Neural crest cell (in vitro differentiated cells): ENCODE results near the gene TGM5. TPM values are rescaled to one million over a fixed set of nuclear protein-coding genes. Genes with fewer than 3 reads are reported as not detected.
A peak's percentile ranks its signal among the peaks of the same experiment; 100 is the strongest.

Experiments
- DNase-seq: peaks from one replicate; pipeline ENCODE4 v3.0.0; 2021; ENCODE audit warnings: low read depth, mixed read lengths, low spot score
- H3K27ac Mint-ChIP-seq: one replicate; pipeline ENCODE4 v1.8.0; 2021; ENCODE audit warnings: mild to moderate bottlenecking, mixed read lengths; ENCODE audit not compliant: unreplicated experiment
- H3K27me3 Mint-ChIP-seq: 2 replicates; pipeline ENCODE4 v1.8.0; 2021; ENCODE audit warnings: low read depth, mild to moderate bottlenecking, mixed read lengths
- H3K36me3 Mint-ChIP-seq: 2 replicates; pipeline ENCODE4 v1.8.0; 2021; ENCODE audit warnings: low read depth, mild to moderate bottlenecking, mixed read lengths
- H3K4me1 Mint-ChIP-seq: 2 replicates; pipeline ENCODE4 v1.8.0; 2021; ENCODE audit warnings: mixed read lengths
- H3K4me3 Mint-ChIP-seq: one replicate; pipeline ENCODE4 v1.8.0; 2021; ENCODE audit warnings: mild to moderate bottlenecking, mixed read lengths
- H3K9me3 Mint-ChIP-seq: 2 replicates; pipeline ENCODE4 v1.8.0; 2021; ENCODE audit warnings: mixed read lengths
- total RNA-seq: library from RNA; stranded (reverse); gene quantifications from 2 replicates; pipeline ENCODE4 v1.2.1, GENCODE V29; 2021
- TF ChIP-seq, protein P1 (sequence below): fragments of 200-600 bp; sonication (generic); conservative IDR thresholded peaks from 2 replicates; pipeline ENCODE4 v1.5.0; 2021; ENCODE audit warnings: antibody characterized with exemption, mild to moderate bottlenecking

TGM5 gene
- total RNA-seq, 1 donor from 2014 or later, result not detected

DNA sequence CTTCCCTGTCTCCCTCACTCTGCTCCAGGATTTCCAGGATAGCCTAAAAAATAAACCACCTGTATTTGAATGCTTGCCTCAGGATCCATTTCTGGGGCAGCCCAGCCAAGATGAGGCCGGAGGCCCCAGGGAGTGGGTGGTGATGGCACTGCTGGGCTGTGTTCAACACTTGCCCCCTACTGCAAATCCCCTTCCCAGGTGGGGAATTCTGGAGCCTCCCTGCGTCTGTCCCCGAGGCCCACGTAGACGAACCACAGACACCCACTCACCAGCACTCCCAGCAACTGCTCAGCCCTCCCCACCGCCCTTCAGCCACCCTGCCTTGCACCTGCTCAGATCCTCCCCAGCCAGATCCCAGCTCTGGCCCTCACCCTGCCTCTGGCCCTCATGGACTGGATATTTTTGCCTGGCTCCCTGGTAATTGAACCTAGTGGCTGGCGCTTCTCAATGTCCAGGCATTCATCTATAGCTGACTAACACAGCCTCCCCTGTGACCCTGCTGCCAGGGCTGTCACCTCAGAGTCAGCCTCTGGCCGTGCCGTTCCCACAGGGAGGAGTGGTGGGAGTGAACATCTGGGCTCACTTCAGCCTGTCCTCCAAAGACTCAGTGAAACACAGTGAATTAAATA is 28.8 kb downstream of the TGM5 start:
- DNase-seq, result no peak

DNA sequence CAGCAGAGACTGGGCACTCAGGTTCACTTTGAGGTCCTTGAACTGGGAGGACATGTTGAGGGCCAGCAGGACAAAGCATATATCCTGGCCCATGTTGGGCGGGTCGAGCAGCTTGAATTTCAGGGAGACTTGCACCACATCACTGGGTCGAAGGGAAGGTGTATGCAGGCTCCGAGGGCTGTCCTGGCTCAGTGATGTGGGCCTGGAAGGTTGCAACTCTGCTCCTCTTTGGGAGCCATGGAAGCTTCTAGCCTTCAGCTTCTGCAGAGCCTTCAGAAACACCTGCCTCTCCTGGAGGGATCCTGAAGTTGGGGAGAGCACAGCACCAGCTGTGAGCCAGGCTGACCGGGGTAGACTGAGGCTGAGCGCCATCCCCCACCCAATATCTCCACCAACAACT is 31.2 kb downstream of the TGM5 start:
- DNase-seq, result no peak
- peaks cover 3% of the 10 kb centered on the region for H3K27me3 Mint-ChIP-seq
- peaks cover 2% of the 10 kb centered on the region for H3K9me3 Mint-ChIP-seq
- H3K4me3 Mint-ChIP-seq, result no peak overlapping the region
- H3K36me3 Mint-ChIP-seq, result no peaks in the 10 kb centered on the region
- TF ChIP-seq, protein P1, sequence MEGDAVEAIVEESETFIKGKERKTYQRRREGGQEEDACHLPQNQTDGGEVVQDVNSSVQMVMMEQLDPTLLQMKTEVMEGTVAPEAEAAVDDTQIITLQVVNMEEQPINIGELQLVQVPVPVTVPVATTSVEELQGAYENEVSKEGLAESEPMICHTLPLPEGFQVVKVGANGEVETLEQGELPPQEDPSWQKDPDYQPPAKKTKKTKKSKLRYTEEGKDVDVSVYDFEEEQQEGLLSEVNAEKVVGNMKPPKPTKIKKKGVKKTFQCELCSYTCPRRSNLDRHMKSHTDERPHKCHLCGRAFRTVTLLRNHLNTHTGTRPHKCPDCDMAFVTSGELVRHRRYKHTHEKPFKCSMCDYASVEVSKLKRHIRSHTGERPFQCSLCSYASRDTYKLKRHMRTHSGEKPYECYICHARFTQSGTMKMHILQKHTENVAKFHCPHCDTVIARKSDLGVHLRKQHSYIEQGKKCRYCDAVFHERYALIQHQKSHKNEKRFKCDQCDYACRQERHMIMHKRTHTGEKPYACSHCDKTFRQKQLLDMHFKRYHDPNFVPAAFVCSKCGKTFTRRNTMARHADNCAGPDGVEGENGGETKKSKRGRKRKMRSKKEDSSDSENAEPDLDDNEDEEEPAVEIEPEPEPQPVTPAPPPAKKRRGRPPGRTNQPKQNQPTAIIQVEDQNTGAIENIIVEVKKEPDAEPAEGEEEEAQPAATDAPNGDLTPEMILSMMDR, result no peak
- H3K4me1 Mint-ChIP-seq, result peaks cover 7% of the 10 kb centered on the region
- H3K27ac Mint-ChIP-seq, result no peak overlapping the region

More for the DNA sequence above, 28.8 kb downstream of the TGM5 start:
- no peak overlapping the region for H3K4me3 Mint-ChIP-seq
- H3K36me3 Mint-ChIP-seq, result no peaks in the 10 kb centered on the region
- peaks cover 7% of the 10 kb centered on the region for H3K4me1 Mint-ChIP-seq
- TF ChIP-seq, protein P1, result no peak
- peaks cover 3% of the 10 kb centered on the region for H3K27me3 Mint-ChIP-seq
- H3K27ac Mint-ChIP-seq, result peak overlapping the region; percentile 96
- H3K9me3 Mint-ChIP-seq, result no peaks in the 10 kb centered on the region

DNA sequence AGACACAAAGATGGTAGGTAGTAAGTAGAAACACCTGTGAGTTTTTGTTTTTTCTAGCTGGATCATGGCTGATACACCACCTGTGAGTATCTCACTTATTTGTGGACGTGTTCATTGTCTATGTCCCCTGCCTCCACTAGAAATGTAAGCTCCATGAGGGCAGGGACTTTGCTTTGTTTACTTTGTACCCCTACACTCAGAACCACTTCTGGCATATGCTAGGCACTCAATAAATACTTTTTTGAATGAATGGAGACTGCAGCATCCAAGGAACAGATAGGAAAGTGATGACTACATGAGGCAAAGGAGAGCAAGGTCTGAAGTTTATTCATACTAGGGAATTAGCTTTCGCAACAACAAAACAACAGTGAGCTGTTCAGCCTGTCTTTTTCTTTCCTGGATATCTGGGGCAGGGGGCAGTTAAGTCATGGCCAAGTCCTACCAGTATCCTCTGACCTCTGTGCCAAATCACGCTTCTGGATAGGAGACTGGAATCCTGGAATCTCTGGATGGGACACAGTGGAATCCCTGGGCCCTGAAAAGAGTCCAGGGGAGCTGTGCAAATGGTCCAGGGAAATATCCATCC is 34.3 kb downstream of the TGM5 start:
- no peak overlapping the region for H3K27ac Mint-ChIP-seq
- no peak for DNase-seq
- peaks cover 3% of the 10 kb centered on the region for H3K27me3 Mint-ChIP-seq
- peaks cover 2% of the 10 kb centered on the region for H3K9me3 Mint-ChIP-seq
- H3K4me1 Mint-ChIP-seq, result no peaks in the 10 kb centered on the region
- TF ChIP-seq, protein P1, result no peak
- no peaks in the 10 kb centered on the region for H3K36me3 Mint-ChIP-seq
- H3K4me3 Mint-ChIP-seq, result no peak overlapping the region

DNA sequence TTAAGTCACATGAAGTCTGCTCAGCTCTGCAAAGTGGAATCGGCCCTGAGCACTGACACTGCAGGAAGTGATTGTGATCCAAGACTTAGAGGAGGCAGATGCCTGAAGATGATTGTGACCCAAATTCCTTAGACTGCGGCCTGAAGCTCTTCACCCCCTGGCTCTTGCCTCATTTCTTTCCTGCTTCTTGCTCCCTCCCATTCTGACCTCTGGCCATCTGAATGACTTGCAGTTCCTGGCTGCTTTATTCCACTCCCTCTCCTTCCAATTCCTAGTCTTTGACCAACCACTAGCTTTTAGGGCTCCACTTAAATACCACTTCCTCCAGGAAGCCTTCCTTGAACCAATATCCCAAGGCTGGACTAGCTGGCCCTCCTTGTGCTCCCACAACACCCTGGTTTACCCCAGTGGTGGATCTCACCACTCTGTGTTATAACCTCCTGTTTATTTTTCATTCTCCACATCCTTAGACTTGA is 36.0 kb downstream of the TGM5 start:
- H3K36me3 Mint-ChIP-seq, result no peaks in the 10 kb centered on the region
- no peak overlapping the region for H3K4me3 Mint-ChIP-seq
- TF ChIP-seq, protein P1, result no peak
- H3K27me3 Mint-ChIP-seq, result peaks cover 3% of the 10 kb centered on the region
- H3K27ac Mint-ChIP-seq, result peak overlapping the region; percentile 76
- H3K4me1 Mint-ChIP-seq, result no peaks in the 10 kb centered on the region
- no peak for DNase-seq
- peaks cover 2% of the 10 kb centered on the region for H3K9me3 Mint-ChIP-seq

DNA sequence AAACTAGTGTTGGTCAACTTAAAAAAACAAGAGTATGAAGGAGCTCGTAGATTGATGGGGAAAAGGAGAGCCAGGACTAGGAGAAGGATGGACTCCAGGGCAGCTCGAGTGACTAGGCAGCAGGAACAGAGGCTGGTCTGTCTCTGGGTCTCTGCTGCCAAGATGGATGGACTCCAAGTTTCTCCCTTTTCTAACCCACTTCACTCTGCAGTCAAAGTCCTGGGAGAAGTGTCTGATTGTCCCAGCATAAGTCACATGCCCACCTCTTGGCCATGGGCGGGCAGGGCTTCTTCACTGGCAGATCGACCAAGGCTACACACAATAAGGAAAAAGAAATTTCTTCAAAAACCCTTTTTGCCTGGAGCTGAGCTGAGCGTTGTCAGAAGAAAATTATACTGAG is 36.8 kb downstream of the TGM5 start:
- TF ChIP-seq, protein P1, result no peak
- no peaks in the 10 kb centered on the region for H3K4me1 Mint-ChIP-seq
- no peak overlapping the region for H3K27ac Mint-ChIP-seq
- no peaks in the 10 kb centered on the region for H3K36me3 Mint-ChIP-seq
- no peak for DNase-seq
- no peak overlapping the region for H3K4me3 Mint-ChIP-seq
- H3K27me3 Mint-ChIP-seq, result peaks cover 3% of the 10 kb centered on the region
- peaks cover 5% of the 10 kb centered on the region for H3K9me3 Mint-ChIP-seq
